ENCODE measurements around the gene PTPRK.

PTPRK gene

DNA sequence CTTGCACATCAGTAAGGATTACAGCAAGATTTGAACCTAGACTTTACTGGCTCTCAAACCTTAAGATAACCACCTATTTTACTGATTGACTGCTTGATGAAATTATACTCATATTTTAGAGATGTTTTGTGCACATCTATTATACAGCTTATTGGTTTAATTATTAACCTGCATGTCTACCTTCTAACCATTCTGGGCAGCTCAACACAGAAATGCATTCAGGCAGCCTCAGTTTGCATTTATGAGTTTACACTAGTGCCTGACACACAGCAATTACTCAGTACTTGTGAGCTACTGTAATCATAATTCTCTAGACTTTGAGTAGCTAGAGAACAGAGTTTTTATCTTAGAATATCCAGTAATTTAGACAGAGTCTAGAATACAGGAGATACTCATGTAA lies 345.7 kb downstream of the PTPRK start:
- DNase-seq: no peak

DNA sequence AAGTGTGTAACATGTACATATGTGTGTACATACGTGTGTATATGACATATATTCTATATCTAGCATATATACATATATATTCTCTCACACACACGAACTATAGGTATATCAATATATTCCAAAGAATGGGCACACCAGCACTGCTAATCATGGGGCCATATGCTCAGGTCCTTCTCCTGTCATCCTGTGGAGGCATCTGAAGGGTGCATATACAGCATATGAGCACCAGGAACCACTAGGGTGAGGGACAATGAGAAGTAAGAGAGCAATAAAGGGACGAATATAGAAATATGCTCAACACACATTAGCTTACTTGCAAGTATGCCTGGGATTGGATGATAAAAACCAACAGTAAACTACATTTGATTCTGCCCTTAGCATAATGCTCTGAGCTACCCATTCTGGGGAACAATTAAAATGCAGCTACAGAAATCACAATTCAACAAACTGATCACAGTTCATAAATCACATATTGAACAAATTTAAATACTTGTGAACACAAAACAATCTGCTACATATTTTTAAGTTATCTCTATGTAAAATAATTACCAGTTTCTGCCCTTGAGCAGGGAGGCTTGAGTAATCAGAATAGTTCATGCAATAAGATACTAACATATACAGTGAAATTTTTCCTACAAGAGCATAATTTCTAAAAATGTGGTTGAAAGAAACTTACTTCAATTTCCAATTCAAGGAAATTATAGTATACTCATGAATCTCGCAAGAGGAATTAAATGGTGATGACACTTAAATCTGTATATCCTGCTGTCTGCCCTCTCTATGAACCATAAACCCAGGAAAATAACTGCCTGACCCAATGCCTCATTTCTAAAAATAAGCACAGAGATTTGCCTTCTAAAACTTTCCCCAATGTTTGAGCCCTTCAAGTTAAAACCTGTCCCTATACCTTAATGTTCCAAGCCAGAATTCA lies 347.4 kb downstream of the PTPRK start:
- no peak for DNase-seq

DNA sequence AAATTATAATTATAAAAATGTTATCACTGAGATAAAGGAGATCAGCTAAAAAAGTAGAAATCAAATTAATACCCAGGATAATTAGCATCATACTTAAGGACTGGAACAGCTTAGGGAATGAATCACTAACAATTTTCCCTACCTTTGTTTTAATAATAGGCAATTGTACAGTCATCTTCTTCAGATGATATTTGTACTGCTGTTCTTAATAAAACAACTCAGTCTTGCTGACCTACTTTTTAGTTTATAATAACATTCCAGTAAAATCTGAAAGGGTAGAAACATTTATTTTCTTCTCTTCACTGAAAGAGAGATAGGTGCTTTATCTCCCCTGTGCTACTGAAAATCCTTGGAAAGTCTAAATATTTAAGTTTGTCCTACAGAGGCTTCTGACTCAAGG lies 348.3 kb downstream of the PTPRK start:
- no peak for DNase-seq

DNA sequence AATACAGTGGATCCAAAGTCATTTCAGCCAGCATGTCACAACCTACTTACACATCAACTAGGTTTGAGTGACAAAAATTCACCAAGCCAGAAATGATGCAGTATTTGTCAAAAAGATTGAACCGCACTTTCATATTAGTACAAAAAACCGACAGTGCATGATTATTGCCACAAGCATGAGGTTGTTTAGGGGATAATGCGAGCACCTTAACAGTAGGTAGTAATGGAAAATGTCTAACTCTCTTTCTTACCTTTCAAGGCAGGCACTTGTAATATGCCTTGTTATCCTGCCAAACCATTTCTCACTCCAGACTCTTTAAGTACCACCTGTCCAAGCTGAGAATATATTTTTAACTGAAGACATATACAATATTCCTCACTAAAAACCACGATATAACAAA lies 349.2 kb downstream of the PTPRK start:
- DNase-seq: no peak

DNA sequence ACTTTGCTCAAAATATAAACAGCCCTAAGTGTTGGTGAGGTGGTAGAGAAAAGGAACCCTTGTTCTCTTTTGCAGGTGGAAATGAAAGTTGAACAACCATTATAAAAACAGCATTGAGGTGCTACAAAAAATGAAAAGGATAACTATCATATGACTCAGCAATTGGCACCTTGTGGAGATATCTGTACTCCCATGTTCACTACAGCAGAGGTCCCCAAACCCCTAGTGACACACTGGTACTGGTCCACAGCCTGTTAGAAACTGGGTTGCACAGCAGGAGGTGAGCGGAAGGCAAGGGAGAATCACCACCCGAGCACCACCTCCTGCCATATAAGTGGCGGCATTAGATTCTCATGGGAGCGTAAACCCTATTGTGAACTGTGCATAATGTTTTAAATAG lies 352.2 kb downstream of the PTPRK start:
- DNase-seq: no peak

DNA sequence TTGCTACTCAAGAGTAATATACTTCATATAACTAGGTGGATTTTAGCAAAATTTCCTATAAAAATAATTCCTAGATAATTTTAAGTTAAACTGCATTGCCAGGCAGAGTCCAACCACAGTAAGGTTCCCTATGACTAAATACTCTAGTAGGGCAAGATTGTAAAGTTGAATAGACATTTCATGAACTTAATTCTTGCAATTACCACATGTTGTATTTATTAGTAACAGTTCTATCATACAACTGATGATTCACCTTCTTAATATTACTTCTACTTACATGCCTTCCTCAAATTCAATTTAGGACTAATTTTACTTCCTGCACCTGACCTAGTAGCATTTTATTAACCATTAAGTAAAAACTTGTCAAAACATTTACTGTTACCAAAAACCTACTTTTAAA lies 352.8 kb downstream of the PTPRK start:
- DNase-seq: no peak

DNA sequence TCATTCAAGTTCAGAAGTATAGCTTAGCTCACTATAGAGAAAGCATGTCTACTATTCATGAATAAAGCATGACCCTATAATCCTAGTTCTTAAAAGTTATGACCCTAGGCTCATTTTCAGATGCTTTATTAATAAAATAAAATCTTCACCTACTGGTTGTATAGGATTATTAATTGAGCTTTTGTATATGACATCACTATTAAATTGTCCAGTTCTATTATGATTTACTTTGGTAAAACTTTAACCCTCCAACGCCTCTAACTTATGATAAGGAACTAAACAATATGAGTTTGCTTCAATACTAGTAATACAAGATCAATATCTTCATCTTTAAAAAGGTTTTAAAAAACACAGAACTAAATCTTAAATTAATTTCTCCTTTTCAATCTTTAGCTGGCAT lies 356.1 kb downstream of the PTPRK start:
- DNase-seq: no peak

DNA sequence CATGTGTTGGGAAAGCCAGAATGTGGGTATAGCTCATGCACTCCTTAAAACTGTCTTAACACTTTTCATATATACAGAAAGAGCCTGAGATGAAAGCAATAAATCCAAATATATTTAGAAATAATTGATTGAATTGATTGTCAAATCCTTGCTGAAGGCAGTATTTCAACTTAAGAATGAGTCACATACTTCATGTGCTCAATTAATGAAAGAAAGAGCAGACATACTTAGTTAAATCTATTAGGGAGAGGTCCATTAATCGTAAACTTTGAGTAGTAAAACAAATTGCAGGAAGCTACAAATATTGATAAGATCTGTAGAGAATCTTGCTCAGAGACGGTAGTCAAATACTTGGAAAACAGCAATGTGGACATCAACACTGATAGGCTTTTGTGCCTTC lies 358.0 kb downstream of the PTPRK start:
- DNase-seq: no peak

DNA sequence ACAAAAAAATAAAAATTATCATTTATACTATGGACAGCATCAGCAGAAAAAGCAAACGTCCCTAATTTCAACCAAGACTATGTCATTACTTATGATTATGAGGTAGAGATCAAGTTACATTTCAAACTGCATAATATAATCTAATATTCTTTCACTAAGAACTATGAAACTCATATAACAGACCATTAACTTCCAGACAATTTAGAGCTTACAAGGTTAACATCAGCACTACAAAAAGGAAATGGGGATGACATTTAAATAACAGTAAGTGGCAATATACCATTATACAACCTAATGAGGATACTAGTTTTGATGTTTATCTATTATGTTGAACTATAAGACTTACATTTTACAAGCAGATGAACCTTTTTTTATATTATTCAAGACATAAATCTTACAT lies 358.6 kb downstream of the PTPRK start:
- DNase-seq: peak; percentile 6

DNA sequence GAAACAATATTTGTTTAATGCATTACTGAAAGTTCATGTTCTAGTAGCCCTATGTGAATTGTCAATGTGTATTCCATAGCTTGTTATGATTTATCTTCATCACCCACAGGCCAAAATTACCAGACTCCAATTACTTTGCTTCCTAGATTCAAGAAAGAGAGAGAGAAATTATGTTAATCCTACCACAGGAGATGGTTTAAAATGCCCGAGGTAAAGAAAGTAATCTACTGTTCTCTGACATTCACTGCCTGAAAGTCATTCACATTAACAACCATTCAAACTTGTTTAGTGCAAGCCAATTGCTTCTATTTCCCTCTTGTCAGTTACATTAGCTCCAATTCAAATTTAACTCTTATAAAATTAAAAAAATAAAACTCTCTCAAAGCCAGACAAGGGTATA lies 359.1 kb downstream of the PTPRK start:
- peak; percentile 15 for DNase-seq

DNA sequence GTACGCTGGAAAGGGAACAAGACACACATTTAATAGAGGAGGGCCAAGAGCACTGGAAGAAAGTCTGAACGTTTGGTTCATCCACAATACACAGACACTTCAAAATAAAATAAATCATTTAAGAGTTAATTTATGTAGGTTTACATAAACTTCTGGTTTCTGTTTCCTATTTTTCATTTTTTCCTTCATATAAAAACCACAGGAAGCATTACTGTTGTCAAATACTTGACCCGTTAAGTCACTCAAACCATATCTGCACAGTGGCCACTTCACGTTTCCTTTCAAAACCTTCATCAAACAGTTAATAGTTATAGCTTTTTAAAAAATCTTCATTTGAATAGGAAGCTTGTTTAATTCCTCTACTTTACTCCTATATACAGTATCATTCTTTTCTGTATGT lies 361.9 kb downstream of the PTPRK start:
- no peak for DNase-seq

DNA sequence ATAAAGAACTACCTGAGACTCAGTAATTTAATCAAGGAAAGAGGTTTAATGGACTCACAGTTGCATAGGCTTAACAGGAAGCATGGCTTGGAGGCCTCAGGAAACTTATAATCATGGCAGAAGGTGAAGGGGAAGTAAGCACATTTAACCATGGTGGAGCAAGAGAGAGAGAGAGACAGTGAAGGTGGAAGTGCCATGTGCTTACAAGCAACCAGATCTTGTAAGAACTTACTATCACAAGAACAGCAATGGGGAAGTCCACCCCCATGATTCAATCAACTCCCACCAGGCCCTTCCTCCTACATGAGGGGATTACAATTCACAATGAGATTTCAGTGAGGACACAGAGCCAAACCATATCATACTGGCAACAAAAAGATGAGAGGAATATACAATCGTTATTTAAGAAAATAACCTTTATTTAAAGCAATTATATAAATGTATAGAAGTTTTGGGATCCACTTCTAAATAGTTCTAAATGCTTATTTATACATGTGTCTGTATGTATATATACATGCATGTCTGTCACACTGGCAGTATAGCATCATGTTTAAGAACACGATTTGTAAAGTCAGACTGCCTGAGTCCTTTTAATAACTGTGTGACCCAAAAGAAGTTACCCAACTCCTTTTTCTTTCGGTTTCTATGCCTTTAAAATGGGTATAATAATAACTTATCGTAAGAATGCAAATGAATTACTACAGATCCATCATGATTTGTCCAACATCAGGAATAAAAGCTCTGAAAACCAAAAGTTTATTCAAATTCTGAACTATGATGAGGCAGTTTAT lies 363.9 kb downstream of the PTPRK start:
- DNase-seq: no peak

DNA sequence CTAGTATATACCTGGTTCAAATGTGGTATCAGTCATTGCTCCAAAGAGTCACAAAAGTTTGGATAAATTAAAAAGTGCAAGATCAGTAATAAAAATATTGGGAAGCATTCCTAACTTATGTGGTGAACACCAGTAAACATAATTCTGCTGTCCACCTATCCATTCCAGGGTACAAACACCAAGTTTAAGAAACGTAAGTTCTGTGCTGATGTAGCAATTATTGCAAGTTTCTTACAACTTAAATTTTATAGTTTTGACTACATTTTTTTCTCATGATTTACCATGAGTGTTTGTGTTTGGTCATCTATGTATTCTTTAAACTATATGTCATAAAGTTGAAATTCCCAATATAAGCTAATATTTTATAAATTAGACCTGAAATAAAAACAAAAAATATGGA lies 364.6 kb downstream of the PTPRK start:
- DNase-seq: no peak

DNA sequence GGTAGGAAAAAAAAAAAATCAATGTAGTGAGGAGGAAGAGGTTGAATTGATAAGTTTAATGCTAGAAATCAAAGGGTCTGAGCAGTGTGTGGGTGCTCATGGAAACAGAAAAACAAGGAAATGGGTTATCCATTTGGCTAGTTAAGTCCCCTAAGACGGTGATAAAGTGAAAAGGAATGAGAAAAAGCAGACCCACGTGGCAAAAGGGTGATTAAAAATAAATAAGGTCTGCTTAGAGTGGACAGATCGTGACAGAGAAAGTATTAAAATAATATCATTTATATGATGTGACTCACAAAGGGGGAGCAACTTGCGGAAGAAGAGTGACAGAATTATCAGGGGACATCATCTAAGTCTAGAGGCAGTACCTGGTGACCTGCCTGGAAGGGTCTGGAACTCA lies 367.8 kb downstream of the PTPRK start:
- no peak for DNase-seq

DNA sequence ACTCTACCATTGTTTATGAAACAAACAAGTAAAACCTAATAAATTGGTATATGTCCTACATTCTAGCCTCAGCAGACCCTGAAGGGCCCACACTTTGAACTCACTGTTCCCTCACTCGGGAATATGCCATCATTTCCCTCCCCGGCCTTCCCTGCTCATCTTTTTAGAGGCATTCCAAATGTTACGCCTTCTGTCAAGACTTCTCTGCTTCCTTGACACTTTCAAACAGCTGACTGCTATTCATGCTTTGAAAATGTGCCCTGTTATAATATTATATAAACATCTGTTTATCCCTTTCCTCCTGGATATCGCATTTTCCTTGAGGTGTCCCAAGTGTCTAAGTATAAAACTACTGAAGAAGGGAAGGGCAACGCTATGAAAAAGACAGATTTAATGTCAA lies 370.0 kb downstream of the PTPRK start:
- DNase-seq: peak; percentile 7

DNA sequence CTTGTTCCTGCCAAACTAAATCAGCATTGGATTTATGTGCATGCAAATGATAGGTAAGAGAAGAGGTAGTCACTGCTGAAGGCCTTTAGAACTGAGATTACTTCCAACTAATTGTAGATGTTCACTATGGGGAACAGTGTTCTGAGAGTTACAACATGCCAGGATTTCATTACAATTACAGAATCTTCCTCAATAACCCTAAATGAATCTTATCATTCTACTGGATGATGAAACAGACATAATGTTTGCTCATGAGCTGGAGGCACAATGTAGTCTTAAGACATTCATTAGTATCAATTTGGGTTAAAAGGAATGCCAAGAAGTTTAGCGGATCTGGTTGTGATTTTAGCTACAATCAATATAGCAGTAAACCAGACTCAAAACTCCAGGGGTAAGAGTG lies 370.6 kb downstream of the PTPRK start:
- no peak for DNase-seq

DNA sequence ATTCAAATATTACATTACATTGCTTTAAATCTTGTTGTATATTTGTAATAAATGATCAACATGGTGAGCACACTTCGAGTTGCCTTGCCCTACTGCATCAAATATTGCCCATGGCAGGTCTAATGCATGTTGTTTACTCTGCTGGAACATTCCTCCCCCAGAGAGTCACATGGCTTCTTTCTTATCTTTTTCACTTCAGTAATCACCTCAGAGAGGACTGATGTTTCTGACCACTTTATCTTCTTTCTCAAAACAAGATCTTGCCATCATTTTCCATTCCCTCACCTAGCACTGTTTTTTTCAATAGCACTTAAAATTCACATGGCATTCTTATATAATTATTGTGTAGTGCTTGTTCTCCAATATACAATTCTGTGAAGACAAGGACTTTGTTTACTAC lies 376.1 kb downstream of the PTPRK start:
- peak; percentile 8 for DNase-seq

DNA sequence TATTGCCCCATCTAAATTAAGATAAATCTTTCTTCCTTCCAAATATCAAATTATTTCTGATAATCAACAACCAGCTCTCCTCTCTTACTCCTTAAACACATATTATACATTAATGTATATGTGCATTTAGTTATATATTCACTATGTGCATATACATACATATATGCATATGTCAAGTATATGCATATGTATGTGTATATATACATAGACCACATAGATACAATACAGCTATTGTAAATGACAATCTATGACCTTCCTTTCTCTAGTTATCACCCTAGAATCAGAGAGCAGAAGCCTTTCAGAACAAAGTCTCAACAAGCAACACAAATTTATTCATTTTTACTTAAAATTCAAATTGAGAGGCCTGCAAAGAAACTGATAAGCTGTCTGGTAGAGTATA lies 378.5 kb downstream of the PTPRK start:
- no peak for DNase-seq

DNA sequence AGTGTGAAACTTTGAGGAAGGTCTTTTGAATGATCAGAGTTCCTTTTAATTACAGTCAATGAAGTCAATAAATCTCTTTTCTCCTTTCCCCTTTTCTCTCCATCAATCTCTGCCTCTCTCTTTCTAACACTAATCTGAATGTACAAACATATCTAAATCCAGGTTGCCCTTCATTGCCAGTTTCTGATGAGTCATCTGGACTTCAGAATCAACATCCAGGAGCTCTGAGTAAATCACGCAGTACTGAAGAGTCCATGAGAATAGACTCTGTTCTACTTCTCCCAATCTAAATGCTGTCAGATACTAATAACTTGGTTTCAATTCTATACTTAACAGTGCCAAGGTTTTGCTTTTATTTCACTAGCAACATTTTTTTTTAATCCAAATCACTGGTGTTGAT lies 380.9 kb downstream of the PTPRK start:
- no peak for DNase-seq

DNA sequence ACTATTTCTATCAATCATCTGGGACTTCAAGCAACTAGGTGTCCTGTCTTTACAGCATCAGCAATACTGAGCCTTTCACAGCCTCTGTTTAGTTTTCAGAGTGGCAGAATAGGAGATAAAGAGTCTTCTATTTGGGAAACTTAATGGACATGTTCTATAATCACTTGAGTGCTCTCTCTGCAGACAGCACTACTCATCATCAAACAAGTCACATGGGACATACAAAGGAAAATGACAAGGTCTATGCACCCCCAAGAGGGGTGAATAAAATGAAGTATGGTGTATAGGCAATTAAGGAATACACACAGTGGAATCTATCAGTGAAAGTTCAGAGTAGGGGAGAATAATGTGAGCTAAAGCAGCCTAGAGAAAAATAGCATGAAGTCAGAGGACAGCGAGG lies 381.7 kb downstream of the PTPRK start:
- no peak for DNase-seq

DNA sequence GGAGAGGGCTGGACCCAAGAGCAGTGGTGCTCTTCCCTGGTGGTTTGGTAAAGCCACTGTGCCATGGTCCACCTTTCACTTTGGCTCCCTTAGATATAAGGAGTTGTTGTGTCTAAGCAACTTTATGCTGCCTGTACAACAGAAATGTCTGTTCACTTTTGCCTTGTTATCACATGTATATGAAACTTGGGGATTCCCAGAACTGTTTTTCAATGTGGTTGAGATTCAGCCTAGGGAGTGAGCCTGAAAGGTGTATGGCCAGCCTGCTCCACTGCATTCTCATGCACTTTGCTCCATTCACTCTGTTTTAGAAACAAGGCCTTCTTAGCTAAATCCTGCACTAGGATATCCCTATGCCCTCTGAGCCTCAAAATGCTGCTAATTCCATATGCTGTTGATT lies 385.1 kb downstream of the PTPRK start:
- DNase-seq: no peak

DNA sequence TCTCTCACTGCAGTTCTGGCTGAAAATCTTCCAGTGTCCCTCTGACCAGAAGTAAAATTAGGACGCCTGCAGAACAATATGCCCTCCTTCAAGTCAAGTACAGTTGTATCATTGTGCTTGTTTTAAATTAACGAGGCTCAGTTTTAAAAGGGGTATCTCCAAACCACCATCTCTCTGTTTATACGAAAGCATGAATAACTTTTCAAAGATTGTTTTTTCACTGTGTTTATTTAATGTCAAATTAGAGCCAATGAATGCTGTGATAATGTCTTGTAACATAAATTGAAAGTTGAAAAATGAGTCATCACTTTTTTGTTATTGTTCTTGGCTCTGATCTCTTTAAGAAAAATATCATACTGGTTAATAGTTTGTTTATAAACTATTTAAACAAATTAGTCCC lies 388.8 kb downstream of the PTPRK start:
- DNase-seq: no peak

DNA sequence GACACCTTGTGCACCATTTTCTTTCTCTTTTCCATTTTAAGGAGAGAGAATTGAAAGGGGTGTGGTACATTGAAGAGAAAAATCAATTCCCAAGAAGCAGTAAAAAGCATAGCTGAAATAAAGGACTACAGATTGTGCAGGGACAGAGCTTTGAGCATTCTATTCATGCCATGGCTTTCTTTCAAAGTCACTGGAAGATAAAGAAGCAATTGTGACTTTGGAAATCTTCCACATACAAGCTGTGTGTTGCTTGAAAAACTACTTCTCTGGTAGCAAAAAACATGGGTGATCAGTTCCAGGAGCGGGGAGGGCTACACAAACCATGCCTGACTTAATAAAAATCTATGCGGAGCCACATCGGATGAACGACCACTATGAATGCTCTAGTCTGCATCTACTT lies 389.4 kb downstream of the PTPRK start:
- no peak for DNase-seq

DNA sequence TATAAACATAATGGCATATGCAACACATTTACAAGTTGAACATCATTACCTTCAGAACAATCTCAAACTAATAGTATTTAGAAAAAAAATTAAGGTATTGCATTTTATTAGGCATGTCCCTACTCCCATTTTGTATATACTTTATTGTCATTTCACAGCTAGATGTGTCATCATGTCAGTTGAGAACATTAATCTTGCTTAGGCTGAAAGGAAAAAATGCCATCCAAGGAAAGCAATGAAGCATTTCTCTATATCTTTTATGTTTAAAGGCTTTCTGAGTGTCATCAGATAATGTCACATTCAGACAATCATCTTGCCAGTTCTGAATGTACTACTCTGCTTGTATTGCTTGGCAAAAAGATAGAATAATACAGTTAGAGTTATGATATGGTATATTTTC lies 390.7 kb downstream of the PTPRK start:
- DNase-seq: no peak
